ENCODE data around the gene MYO18A.

The MYO18A gene

GRCh38 chr17:29109477-29110371 lies 70.5 kb downstream of the MYO18A start:
- TF ChIP-seq TAF1 (IDR thresholded peaks at IDR 0.05; ENCODE audit: borderline replicate concordance, insufficient read depth, low read length) (no peak), REST (IDR thresholded peaks at IDR 0.05; ENCODE audit: insufficient read depth in 1 of 2, low read depth in 2 of 2, low read length in 2 of 2) (no peak), FOXP2 (optimal IDR thresholded peaks at IDR 0.05; ENCODE audit: borderline replicate concordance, extremely low read depth, extremely low read length, insufficient read depth) (no peak), POLR2AphosphoS5 (IDR thresholded peaks at IDR 0.05; ENCODE audit: low read depth, low read length) (no peak), SIN3A (IDR thresholded peaks at IDR 0.05; ENCODE audit: borderline replicate concordance, insufficient read depth, low read length) (no peak)

GRCh38 chr17:29108823-29109476 lies 71.2 kb downstream of the MYO18A start:
- no peak for TF ChIP-seq REST (IDR thresholded peaks at IDR 0.05; ENCODE audit: insufficient read depth in 1 of 2, low read depth in 2 of 2, low read length in 2 of 2)
- no peak for TF ChIP-seq POLR2AphosphoS5 (IDR thresholded peaks at IDR 0.05; ENCODE audit: low read depth, low read length)
- TF ChIP-seq TAF1 (IDR thresholded peaks at IDR 0.05; ENCODE audit: borderline replicate concordance, insufficient read depth, low read length): no peak
- TF ChIP-seq FOXP2 (optimal IDR thresholded peaks at IDR 0.05; ENCODE audit: borderline replicate concordance, extremely low read depth, extremely low read length, insufficient read depth): no peak
- no peak for TF ChIP-seq SIN3A (IDR thresholded peaks at IDR 0.05; ENCODE audit: borderline replicate concordance, insufficient read depth, low read length)

DNA sequence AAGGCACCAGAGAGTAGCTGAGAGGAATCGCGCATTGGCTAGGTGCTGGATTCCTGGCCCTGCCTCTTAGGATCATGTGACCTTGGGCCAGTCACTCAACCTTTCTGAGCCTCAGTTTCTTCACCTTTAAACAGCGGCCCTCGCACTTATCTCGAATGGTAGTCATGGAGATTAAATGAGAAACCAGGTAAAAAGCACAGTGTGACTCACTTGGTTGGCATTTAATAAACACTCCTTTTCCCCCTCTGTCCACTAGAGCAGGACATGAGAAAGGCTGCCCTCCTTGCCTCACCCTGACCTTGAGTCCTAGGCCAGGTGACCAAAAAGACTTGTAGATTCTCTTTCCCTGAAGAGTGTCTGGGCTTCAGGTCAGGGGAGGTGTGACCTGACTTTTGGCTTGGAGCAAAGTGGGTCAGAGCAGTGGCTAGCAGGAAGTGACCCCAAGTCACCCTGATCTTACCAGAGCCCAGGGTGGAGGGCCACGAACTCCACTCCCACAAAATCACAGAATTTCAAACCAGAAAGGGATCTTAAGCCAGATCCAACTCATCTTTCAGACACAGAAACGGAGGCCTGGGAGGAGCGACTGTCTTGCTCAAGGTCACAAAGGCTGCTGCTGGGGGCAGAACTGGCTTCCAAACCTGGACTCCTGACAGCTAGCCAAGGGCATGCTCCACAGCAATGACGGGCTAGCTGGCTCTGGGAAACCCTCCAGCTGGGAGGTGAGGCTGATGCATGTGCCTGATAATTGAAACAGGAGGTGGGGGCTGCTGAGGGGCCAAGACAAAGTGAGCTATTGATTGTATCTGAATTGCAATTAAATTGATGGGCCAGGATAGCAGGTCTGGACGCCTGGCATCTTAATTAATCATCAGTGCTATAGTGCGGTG lies 72.0 kb downstream of the MYO18A start:
- TF ChIP-seq POLR2AphosphoS5 (IDR thresholded peaks at IDR 0.05; ENCODE audit: low read depth, low read length): no peak
- no peak for TF ChIP-seq SIN3A (IDR thresholded peaks at IDR 0.05; ENCODE audit: borderline replicate concordance, insufficient read depth, low read length)

GRCh38 chr17:29107084-29107483 lies 73.1 kb downstream of the MYO18A start:
- TF ChIP-seq FOXP2 (optimal IDR thresholded peaks at IDR 0.05; ENCODE audit: borderline replicate concordance, extremely low read depth, extremely low read length, insufficient read depth) (no peak), POLR2AphosphoS5 (IDR thresholded peaks at IDR 0.05; ENCODE audit: low read depth, low read length) (no peak), SIN3A (IDR thresholded peaks at IDR 0.05; ENCODE audit: borderline replicate concordance, insufficient read depth, low read length) (no peak), TAF1 (IDR thresholded peaks at IDR 0.05; ENCODE audit: borderline replicate concordance, insufficient read depth, low read length) (no peak), REST (IDR thresholded peaks at IDR 0.05; ENCODE audit: insufficient read depth in 1 of 2, low read depth in 2 of 2, low read length in 2 of 2) (no peak)

- TF ChIP-seq POLR2AphosphoS5 (IDR thresholded peaks at IDR 0.05; ENCODE audit: low read depth, low read length) (no peak), REST (IDR thresholded peaks at IDR 0.05; ENCODE audit: insufficient read depth in 1 of 2, low read depth in 2 of 2, low read length in 2 of 2) (no peak), TAF1 (IDR thresholded peaks at IDR 0.05; ENCODE audit: borderline replicate concordance, insufficient read depth, low read length) (no peak), FOXP2 (optimal IDR thresholded peaks at IDR 0.05; ENCODE audit: borderline replicate concordance, extremely low read depth, extremely low read length, insufficient read depth) (no peak), SIN3A (IDR thresholded peaks at IDR 0.05; ENCODE audit: borderline replicate concordance, insufficient read depth, low read length) (no peak)
Measured at GRCh38 chr17:29103341-29103740, 76.9 kb downstream of the MYO18A start.
